ENCODE data around the gene TUBB2B. TPM values are rescaled to one million over a fixed set of nuclear protein-coding genes. Genes with fewer than 3 reads are reported as not detected.

The TUBB2B gene
- 0.31 TPM for total RNA-seq (2013)
- polyA plus RNA-seq (1 to 10 TPM in 1 of 3 donors, under 1 TPM in 1, not detected in 1; 0.15 to 3.5 TPM), polyA minus RNA-seq (0.16 and 0.28 TPM in 2 replicates), total RNA-seq (0.23 to 31.9 (median 0.46) reads per million in 11 experiments)

DNA sequence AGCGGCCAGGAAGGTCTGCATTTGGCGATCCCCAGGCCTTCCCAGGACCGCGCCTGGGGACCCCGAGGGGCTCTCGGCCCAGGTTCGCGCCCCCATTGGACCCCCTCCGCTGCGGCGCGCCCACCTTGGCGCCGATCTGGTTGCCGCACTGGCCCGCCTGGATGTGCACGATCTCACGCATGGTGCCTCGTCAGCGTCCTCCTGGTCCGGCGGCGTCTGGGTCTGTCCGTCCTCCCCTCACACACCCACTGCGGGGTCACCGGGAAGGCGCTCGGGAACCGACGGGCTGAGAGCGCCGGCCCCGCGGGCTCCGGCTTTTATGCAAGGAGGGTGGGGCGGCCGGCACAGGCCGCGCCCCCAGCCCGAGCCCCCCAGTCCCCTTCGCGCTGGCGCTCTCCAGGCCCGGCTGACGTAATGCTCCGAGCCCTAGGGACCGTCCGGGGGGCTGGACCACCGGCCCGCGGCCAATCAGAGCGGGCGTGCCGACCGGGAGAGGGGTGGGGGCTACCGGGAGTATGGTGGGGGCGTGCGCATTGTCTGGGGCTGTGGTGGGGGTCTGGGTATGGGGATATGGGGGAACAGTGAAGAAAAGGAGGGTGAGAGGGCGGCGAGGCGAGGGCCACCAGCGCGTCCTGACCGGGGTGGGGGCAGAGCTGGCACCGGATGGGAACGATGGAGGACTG, at the start of gene TUBB2B:
Gene TUBB2B, minus strand, starts transcription at position 291 of the 683 bp plus-strand sequence. Its CDS starts 110 bp downstream, at position 181.
- Histone ChIP-seq H2AFZ (ENCODE audit: insufficient read depth, low read depth, low read length, poor library complexity, severe bottlenecking) (peak within 1 kb of the TSS; percentile 11), H3K27me3 (ENCODE audit: control insufficient read depth in 2 of 2, insufficient read depth in 2 of 2, low read length in 2 of 2) (peaks cover 71 to 88% of the 10 kb centered on the region in 2 donors), H3K4me2 (replicated peaks; ENCODE audit: extremely low read depth, low read length, poor library complexity, severe bottlenecking) (peak within 1 kb of the TSS; percentile 68), H3K79me2 (ENCODE audit: insufficient read depth, low read length) (no peaks in the 10 kb centered on the region), H3K27ac (ENCODE audit: low read depth in 1 of 2, low read length in 2 of 2) (no peak within 1 kb of the TSS), H3K4me3 (replicated peaks in 1 of 3; ENCODE audit: low read depth in 2 of 3, low read length in 3 of 3) (peak within 1 kb of the TSS in 1 of 3 experiments; percentile 49), H3K9ac (ENCODE audit: insufficient read depth, low read length, poor library complexity, severe bottlenecking) (no peak within 1 kb of the TSS), H3K36me3 (replicated peaks in 1 of 2; ENCODE audit: control insufficient read depth in 1 of 2, insufficient read depth in 2 of 2, low read length in 2 of 2) (no peaks in the 10 kb centered on the region), H3K4me1 (ENCODE audit: control insufficient read depth in 1 of 2, insufficient read depth in 2 of 2, low read length in 2 of 2) (peaks cover 27 to 44% of the 10 kb centered on the region in 2 donors), H3K9me3 (replicated peaks in 1 of 2; ENCODE audit: control insufficient read depth in 1 of 2, insufficient read depth in 1 of 2, low read length in 2 of 2) (peaks cover 0 to 34% of the 10 kb centered on the region in 2 donors), H4K20me1 (ENCODE audit: insufficient read depth, low read length) (no peaks in the 10 kb centered on the region)
- intact Hi-C loops (cut with micrococcal nuclease), result no loop called here
- TF ChIP-seq, protein P1, sequence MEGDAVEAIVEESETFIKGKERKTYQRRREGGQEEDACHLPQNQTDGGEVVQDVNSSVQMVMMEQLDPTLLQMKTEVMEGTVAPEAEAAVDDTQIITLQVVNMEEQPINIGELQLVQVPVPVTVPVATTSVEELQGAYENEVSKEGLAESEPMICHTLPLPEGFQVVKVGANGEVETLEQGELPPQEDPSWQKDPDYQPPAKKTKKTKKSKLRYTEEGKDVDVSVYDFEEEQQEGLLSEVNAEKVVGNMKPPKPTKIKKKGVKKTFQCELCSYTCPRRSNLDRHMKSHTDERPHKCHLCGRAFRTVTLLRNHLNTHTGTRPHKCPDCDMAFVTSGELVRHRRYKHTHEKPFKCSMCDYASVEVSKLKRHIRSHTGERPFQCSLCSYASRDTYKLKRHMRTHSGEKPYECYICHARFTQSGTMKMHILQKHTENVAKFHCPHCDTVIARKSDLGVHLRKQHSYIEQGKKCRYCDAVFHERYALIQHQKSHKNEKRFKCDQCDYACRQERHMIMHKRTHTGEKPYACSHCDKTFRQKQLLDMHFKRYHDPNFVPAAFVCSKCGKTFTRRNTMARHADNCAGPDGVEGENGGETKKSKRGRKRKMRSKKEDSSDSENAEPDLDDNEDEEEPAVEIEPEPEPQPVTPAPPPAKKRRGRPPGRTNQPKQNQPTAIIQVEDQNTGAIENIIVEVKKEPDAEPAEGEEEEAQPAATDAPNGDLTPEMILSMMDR (IDR thresholded peaks at IDR 0.05), result no peak
- no peak within 1 kb of the TSS for H3K27ac Mint-ChIP-seq
- H3K27me3 Mint-ChIP-seq (ENCODE audit: low read depth in 3 of 3), result peaks cover 78 to 89% (median 79%) of the 10 kb centered on the region in 3 donors
- no peak for DNase-seq
- H3K4me1 Mint-ChIP-seq, result peaks cover 36% of the 10 kb centered on the region
- H3K36me3 Mint-ChIP-seq, result peaks cover 2 to 7% of the 10 kb centered on the region in 2 donors
- peak within 1 kb of the TSS; percentile 63 to 88 for H3K4me3 Mint-ChIP-seq
- H3K9me3 Mint-ChIP-seq, result peaks cover 0 to 25% (median 13%) of the 10 kb centered on the region in 7 donors
- WGBS (ENCODE audit: insufficient coverage), result 2% methylated on average over 66 of the region's 66 CpGs

DNA sequence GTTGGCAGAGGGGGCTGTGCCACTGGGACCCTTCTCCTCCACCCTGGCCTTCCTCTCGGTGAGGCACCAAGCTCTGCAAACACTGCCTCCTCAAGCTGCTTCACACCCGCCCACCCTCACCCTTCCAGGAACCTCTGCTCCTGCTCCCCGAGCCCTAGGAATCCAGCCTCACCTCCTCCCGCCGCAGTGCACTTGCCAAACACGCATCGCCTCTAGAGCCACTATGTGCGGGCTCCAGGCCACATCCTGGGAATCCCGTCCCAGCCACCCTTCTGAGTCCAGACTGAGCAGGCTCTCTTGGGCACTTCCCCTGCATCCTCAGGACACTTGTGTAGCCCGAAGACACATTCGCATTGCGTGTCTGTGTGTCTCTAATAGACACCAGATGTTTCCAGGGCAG, 49.8 kb upstream of the TUBB2B start:
- no peak overlapping the region for H2AFZ ChIP-seq (ENCODE audit: insufficient read depth, low read depth, low read length, poor library complexity, severe bottlenecking)
- H3K79me2 ChIP-seq (ENCODE audit: insufficient read depth, low read length), result no peaks in the 10 kb centered on the region
- H4K20me1 ChIP-seq (ENCODE audit: insufficient read depth, low read length), result peaks cover 6% of the 10 kb centered on the region
- TF ChIP-seq, protein P1 (IDR thresholded peaks at IDR 0.05), result no peak
- WGBS (ENCODE audit: insufficient coverage), result 91% methylated on average over 12 of the region's 12 CpGs
- H3K4me1 ChIP-seq (ENCODE audit: control insufficient read depth in 1 of 2, insufficient read depth in 2 of 2, low read length in 2 of 2), result no peaks in the 10 kb centered on the region
- no peaks in the 10 kb centered on the region for H3K9me3 ChIP-seq (replicated peaks in 1 of 2; ENCODE audit: control insufficient read depth in 1 of 2, insufficient read depth in 1 of 2, low read length in 2 of 2)
- no peak overlapping the region for H3K4me3 Mint-ChIP-seq
- peaks cover 0 to 3% (median 0%) of the 10 kb centered on the region in 3 donors for H3K27me3 Mint-ChIP-seq (ENCODE audit: low read depth in 3 of 3)
- no peak overlapping the region for H3K4me3 ChIP-seq (replicated peaks in 1 of 3; ENCODE audit: low read depth in 2 of 3, low read length in 3 of 3)
- H3K9ac ChIP-seq (ENCODE audit: insufficient read depth, low read length, poor library complexity, severe bottlenecking), result no peak overlapping the region
- no peak for DNase-seq
- no peak overlapping the region for H3K27ac ChIP-seq (ENCODE audit: low read depth in 1 of 2, low read length in 2 of 2)
- peak overlapping the region in 3 of 7 donors; percentile 55 to 71 (median 57) for H3K27ac Mint-ChIP-seq
- H3K36me3 ChIP-seq (replicated peaks in 1 of 2; ENCODE audit: control insufficient read depth in 1 of 2, insufficient read depth in 2 of 2, low read length in 2 of 2), result peaks cover 5 to 10% of the 10 kb centered on the region in 2 donors
- intact Hi-C loops (cut with micrococcal nuclease), result loop anchor here (5.0 to 10.0 kb wide), 2 partner anchors 715 to 858 kb away; partner anchors contain the start of gene ECI2 (in 1 of the 2)
- peaks cover 8 to 9% of the 10 kb centered on the region in 2 donors for H3K36me3 Mint-ChIP-seq
- peaks cover 1% of the 10 kb centered on the region for H3K4me1 Mint-ChIP-seq
- no peak overlapping the region for H3K4me2 ChIP-seq (replicated peaks; ENCODE audit: extremely low read depth, low read length, poor library complexity, severe bottlenecking)
- no peaks in the 10 kb centered on the region for H3K27me3 ChIP-seq (ENCODE audit: control insufficient read depth in 2 of 2, insufficient read depth in 2 of 2, low read length in 2 of 2)
- H3K9me3 Mint-ChIP-seq, result no peaks in the 10 kb centered on the region

Measured in CD14-positive monocyte (primary cell).